ENCODE data around the gene TRPM1.

Gene TRPM1

GRCh38 chr15:31058236-31058962 lies 43.1 kb downstream of the TRPM1 start:
- Histone ChIP-seq H3K36me3 (ENCODE audit: control insufficient read depth in 5 of 5, insufficient read depth in 5 of 5, low read length in 5 of 5) (no peaks in the 10 kb centered on the region), H3K27ac (ENCODE audit: low read depth, low read length) (no peak overlapping the region), H3K9ac (ENCODE audit: low read length in 5 of 5) (no peak overlapping the region), H3K9me3 (ENCODE audit: control insufficient read depth in 5 of 5, low read length in 5 of 5) (peaks cover 0 to 6% (median 0%) of the 10 kb centered on the region in 5 donors), H3K4me3 (ENCODE audit: low read depth in 1 of 5, low read length in 5 of 5) (no peak overlapping the region), H3K27me3 (ENCODE audit: control insufficient read depth in 5 of 5, insufficient read depth in 4 of 5, low read length in 5 of 5) (peaks cover 0 to 4% (median 0%) of the 10 kb centered on the region in 5 donors), H3K4me1 (ENCODE audit: control insufficient read depth in 5 of 5, insufficient read depth in 5 of 5, low read length in 5 of 5) (peaks cover 0 to 10% (median 7%) of the 10 kb centered on the region in 5 donors)

DNA sequence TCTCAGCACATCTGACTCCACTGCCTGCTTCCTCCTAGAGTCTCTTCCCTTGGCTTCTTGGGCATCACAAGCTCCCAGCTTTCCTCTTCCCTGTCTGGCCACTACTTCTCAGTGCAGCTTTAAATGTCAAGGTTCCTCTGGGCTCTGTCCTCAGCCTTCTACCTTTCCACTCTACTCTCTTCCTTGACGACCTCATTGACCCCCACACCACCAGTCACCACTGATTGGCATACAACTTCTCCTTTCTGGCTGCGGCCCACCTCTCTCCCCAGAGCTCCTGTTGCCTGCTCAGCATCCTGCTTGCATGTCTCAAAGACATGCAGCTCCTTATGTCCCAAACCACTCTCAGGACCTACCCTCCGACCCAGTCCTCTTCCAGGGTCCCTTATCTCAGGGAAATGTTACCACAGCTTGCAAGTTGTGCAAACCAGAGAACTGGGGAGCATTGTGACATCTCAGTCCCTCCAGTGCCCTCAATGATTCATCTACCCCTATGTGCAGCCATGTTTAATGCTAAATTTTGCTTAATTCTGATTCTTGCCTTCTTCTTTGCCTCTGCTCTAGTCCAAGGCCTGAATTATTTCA lies 49.9 kb downstream of the TRPM1 start:
- Histone ChIP-seq H3K9ac (ENCODE audit: low read length in 5 of 5) (no peak overlapping the region), H3K27me3 (ENCODE audit: control insufficient read depth in 5 of 5, insufficient read depth in 4 of 5, low read length in 5 of 5) (no peaks in the 10 kb centered on the region), H3K36me3 (ENCODE audit: control insufficient read depth in 5 of 5, insufficient read depth in 5 of 5, low read length in 5 of 5) (no peaks in the 10 kb centered on the region), H3K4me1 (ENCODE audit: control insufficient read depth in 5 of 5, insufficient read depth in 5 of 5, low read length in 5 of 5) (peaks cover 0 to 19% (median 2%) of the 10 kb centered on the region in 5 donors), H3K9me3 (ENCODE audit: control insufficient read depth in 5 of 5, low read length in 5 of 5) (no peaks in the 10 kb centered on the region), H3K4me3 (ENCODE audit: low read depth in 1 of 5, low read length in 5 of 5) (no peak overlapping the region), H3K27ac (ENCODE audit: low read depth, low read length) (no peak overlapping the region)

DNA sequence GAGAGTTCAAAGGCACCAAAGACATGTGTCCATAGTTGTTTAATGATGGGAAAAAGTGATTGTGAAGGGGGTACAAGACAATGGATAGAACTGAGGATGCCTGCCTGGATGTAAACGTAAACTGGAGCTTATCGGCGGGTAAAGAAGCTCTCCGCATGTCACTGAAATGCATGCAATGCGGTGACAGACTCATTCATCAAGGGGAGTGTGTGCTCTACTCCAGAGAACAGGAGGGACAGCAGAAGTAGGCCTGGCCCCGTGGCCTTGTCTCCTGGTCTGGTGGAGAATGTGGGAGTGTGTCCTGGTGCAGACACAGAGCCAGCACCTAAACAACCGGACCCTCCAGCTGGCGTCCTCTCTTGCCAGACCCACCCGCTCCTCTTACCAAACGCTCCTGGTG lies 50.6 kb downstream of the TRPM1 start:
- Histone ChIP-seq H3K9ac (ENCODE audit: low read length in 5 of 5) (no peak overlapping the region), H3K36me3 (ENCODE audit: control insufficient read depth in 5 of 5, insufficient read depth in 5 of 5, low read length in 5 of 5) (no peaks in the 10 kb centered on the region), H3K4me1 (ENCODE audit: control insufficient read depth in 5 of 5, insufficient read depth in 5 of 5, low read length in 5 of 5) (peaks cover 0 to 20% (median 2%) of the 10 kb centered on the region in 5 donors), H3K27ac (ENCODE audit: low read depth, low read length) (no peak overlapping the region), H3K9me3 (ENCODE audit: control insufficient read depth in 5 of 5, low read length in 5 of 5) (no peaks in the 10 kb centered on the region), H3K27me3 (ENCODE audit: control insufficient read depth in 5 of 5, insufficient read depth in 4 of 5, low read length in 5 of 5) (no peaks in the 10 kb centered on the region), H3K4me3 (ENCODE audit: low read depth in 1 of 5, low read length in 5 of 5) (no peak overlapping the region)

DNA sequence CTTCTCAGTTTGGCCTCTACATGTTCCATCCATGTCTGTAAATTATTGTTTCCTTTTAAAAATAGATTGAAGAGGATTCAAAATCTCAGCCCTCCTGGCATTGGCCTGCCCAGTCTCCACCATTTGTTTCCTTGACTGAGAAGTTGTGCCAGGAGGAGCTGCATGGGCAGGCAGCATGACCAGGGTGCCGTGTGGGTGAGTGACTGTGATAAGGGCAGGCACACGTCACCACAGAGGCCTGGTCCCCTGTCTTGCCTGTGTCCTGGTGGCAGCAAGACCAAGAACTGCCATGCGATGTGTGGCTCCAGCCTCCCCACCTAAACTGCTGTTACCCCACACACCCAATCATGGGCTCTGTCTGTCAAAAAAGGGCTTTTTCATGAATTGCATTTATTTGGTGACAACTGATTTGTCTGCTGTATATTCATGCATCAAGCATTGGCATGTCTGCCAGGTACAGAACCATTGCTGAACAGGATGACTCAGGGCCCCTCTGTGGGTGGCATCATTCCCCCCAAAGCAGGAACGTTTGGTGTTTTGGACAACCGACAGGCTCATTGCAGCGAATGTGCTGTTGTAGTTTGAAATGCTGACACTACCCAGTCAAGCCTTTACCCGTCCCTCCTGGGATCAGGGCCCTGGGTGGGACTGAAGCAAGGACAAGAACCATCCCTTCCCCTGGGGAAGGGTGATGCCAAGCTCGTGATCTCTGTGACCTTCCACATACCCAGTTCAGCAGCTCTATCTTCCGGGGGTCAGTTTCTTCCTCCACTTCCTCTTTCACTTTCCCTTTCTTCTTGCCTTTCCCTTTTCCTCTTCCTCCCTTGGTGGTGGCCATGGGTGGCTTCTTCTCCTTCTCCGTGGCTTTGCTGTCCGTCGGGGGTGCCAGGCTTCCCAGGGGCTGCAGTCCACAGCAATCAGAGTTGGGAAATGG lies 51.6 kb downstream of the TRPM1 start:
- no peak overlapping the region for H3K27ac ChIP-seq (ENCODE audit: low read depth, low read length)
- H3K4me3 ChIP-seq (ENCODE audit: low read depth in 1 of 5, low read length in 5 of 5): no peak overlapping the region
- no peak overlapping the region for H3K9ac ChIP-seq (ENCODE audit: low read length in 5 of 5)
- H3K27me3 ChIP-seq (ENCODE audit: control insufficient read depth in 5 of 5, insufficient read depth in 4 of 5, low read length in 5 of 5): no peaks in the 10 kb centered on the region
- no peaks in the 10 kb centered on the region for H3K9me3 ChIP-seq (ENCODE audit: control insufficient read depth in 5 of 5, low read length in 5 of 5)
- no peaks in the 10 kb centered on the region for H3K36me3 ChIP-seq (ENCODE audit: control insufficient read depth in 5 of 5, insufficient read depth in 5 of 5, low read length in 5 of 5)
- H3K4me1 ChIP-seq (ENCODE audit: control insufficient read depth in 5 of 5, insufficient read depth in 5 of 5, low read length in 5 of 5): peaks cover 0 to 20% (median 2%) of the 10 kb centered on the region in 5 donors

- Histone ChIP-seq H3K9ac (ENCODE audit: low read length in 5 of 5) (no peak overlapping the region), H3K27ac (ENCODE audit: low read depth, low read length) (no peak overlapping the region), H3K27me3 (ENCODE audit: control insufficient read depth in 5 of 5, insufficient read depth in 4 of 5, low read length in 5 of 5) (no peaks in the 10 kb centered on the region), H3K4me3 (ENCODE audit: low read depth in 1 of 5, low read length in 5 of 5) (no peak overlapping the region), H3K4me1 (ENCODE audit: control insufficient read depth in 5 of 5, insufficient read depth in 5 of 5, low read length in 5 of 5) (peaks cover 0 to 20% (median 2%) of the 10 kb centered on the region in 5 donors), H3K36me3 (ENCODE audit: control insufficient read depth in 5 of 5, insufficient read depth in 5 of 5, low read length in 5 of 5) (no peaks in the 10 kb centered on the region), H3K9me3 (ENCODE audit: control insufficient read depth in 5 of 5, low read length in 5 of 5) (no peaks in the 10 kb centered on the region)
These were observed 52.4 kb downstream of the TRPM1 start for GRCh38 chr15:31049111-31049510.

DNA sequence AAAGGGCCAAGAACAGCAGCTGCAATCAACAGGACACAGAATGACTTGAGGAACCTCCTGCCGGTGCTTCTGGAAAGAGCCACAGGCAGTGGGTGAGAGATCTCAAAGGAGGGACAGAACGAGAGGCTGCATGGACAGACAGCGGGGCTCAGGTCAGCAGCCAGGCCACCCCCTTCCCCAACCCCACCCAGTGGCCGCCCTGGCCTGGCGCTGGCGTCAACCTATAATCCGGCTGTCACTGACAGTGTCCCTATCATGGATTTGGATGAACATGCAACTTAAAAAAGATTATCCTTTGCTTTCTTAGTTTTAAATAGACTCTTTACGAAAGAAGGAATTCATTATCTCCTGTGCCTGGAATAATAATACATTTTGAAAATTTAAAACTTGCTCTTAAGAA lies 54.1 kb downstream of the TRPM1 start:
- H3K9ac ChIP-seq (ENCODE audit: low read length in 5 of 5): no peak overlapping the region
- no peaks in the 10 kb centered on the region for H3K27me3 ChIP-seq (ENCODE audit: control insufficient read depth in 5 of 5, insufficient read depth in 4 of 5, low read length in 5 of 5)
- H3K4me3 ChIP-seq (ENCODE audit: low read depth in 1 of 5, low read length in 5 of 5): no peak overlapping the region
- peaks cover 0 to 20% (median 2%) of the 10 kb centered on the region in 5 donors for H3K4me1 ChIP-seq (ENCODE audit: control insufficient read depth in 5 of 5, insufficient read depth in 5 of 5, low read length in 5 of 5)
- no peaks in the 10 kb centered on the region for H3K9me3 ChIP-seq (ENCODE audit: control insufficient read depth in 5 of 5, low read length in 5 of 5)
- H3K36me3 ChIP-seq (ENCODE audit: control insufficient read depth in 5 of 5, insufficient read depth in 5 of 5, low read length in 5 of 5): no peaks in the 10 kb centered on the region
- no peak overlapping the region for H3K27ac ChIP-seq (ENCODE audit: low read depth, low read length)

DNA sequence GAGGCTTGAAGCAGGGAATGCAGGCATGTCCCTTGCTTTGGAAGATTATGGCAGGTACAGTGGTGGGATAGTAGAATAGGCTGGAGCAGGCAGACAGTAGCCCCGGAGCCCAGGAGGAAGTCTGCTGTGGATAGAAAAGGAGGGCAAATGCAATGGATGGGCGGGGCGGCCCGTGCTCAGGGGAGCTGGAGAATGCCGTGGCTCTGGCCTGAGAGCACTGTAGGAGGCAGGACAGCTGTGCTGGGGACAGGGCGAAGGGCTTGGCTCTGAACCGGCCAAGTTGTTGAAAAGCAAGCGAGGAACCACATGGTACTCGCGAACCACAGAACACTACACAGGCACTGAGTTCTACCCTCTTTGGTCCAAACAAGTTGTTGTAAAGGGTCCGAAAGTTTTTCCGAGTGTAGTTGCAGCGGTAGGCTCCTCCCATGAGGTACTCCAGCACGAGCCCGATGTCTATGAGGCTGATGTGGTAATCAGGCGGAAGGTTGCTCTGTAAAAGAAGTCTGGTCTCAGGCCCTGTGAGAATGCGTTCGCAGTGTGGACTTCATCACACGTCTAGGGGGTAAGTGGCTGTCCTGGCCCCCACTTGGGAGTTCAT lies 54.7 kb downstream of the TRPM1 start:
- no peaks in the 10 kb centered on the region for H3K27me3 ChIP-seq (ENCODE audit: control insufficient read depth in 5 of 5, insufficient read depth in 4 of 5, low read length in 5 of 5)
- no peaks in the 10 kb centered on the region for H3K9me3 ChIP-seq (ENCODE audit: control insufficient read depth in 5 of 5, low read length in 5 of 5)
- no peak overlapping the region for H3K27ac ChIP-seq (ENCODE audit: low read depth, low read length)
- H3K4me3 ChIP-seq (ENCODE audit: low read depth in 1 of 5, low read length in 5 of 5): peak overlapping the region in 4 of 5 donors; percentile 7 to 25 (median 20)
- peaks cover 0 to 20% (median 2%) of the 10 kb centered on the region in 5 donors for H3K4me1 ChIP-seq (ENCODE audit: control insufficient read depth in 5 of 5, insufficient read depth in 5 of 5, low read length in 5 of 5)
- H3K36me3 ChIP-seq (ENCODE audit: control insufficient read depth in 5 of 5, insufficient read depth in 5 of 5, low read length in 5 of 5): no peaks in the 10 kb centered on the region
- no peak overlapping the region for H3K9ac ChIP-seq (ENCODE audit: low read length in 5 of 5)

GRCh38 chr15:31045606-31046005 lies 55.9 kb downstream of the TRPM1 start:
- Histone ChIP-seq H3K4me3 (ENCODE audit: low read depth in 1 of 5, low read length in 5 of 5) (no peak overlapping the region), H3K36me3 (ENCODE audit: control insufficient read depth in 5 of 5, insufficient read depth in 5 of 5, low read length in 5 of 5) (no peaks in the 10 kb centered on the region), H3K4me1 (ENCODE audit: control insufficient read depth in 5 of 5, insufficient read depth in 5 of 5, low read length in 5 of 5) (peaks cover 0 to 17% (median 2%) of the 10 kb centered on the region in 5 donors)

DNA sequence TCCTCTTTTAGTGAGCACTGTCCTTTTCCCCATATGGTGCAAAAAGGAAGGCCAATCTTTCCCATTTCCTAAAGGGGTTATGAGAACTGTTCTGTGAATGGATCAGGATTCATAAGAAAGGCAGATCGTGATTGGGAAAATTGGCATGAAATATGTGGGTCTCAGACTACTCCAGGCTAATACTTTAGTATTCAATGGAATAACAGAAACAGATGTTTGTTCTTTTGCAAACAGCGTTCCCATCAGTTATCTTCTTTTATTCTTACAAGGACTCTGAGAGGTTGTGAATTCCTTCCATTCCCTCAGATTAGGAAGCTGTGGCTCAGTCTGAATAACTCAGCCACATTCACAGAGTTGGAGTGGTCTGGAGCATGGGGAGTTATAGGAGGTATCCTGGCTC lies 58.8 kb downstream of the TRPM1 start:
- H3K4me3 ChIP-seq (ENCODE audit: low read depth in 1 of 5, low read length in 5 of 5): no peak overlapping the region
- H3K27me3 ChIP-seq (ENCODE audit: control insufficient read depth in 5 of 5, insufficient read depth in 4 of 5, low read length in 5 of 5): no peaks in the 10 kb centered on the region
- no peaks in the 10 kb centered on the region for H3K9me3 ChIP-seq (ENCODE audit: control insufficient read depth in 5 of 5, low read length in 5 of 5)
- H3K9ac ChIP-seq (ENCODE audit: low read length in 5 of 5): no peak overlapping the region
- H3K36me3 ChIP-seq (ENCODE audit: control insufficient read depth in 5 of 5, insufficient read depth in 5 of 5, low read length in 5 of 5): no peaks in the 10 kb centered on the region
- no peak overlapping the region for H3K27ac ChIP-seq (ENCODE audit: low read depth, low read length)
- peaks cover 0 to 5% (median 0%) of the 10 kb centered on the region in 5 donors for H3K4me1 ChIP-seq (ENCODE audit: control insufficient read depth in 5 of 5, insufficient read depth in 5 of 5, low read length in 5 of 5)

More at GRCh38 chr15:31045606-31046005, 55.9 kb downstream of the TRPM1 start:
- Histone ChIP-seq H3K27me3 (ENCODE audit: control insufficient read depth in 5 of 5, insufficient read depth in 4 of 5, low read length in 5 of 5) (no peaks in the 10 kb centered on the region), H3K9me3 (ENCODE audit: control insufficient read depth in 5 of 5, low read length in 5 of 5) (no peaks in the 10 kb centered on the region), H3K27ac (ENCODE audit: low read depth, low read length) (no peak overlapping the region), H3K9ac (ENCODE audit: low read length in 5 of 5) (no peak overlapping the region)
